Glomerular endothelial cell (primary cell): ENCODE results near the gene S100A5. TPM values are rescaled to one million over a fixed set of nuclear protein-coding genes. Genes with fewer than 3 reads are reported as not detected.

Experiments
- DNase-seq: peaks from one replicate; pipeline ENCODE4 v3.0.0-alpha.2; 2011; ENCODE audit warnings: low read depth, low spot score; ENCODE audit errors: extremely low read depth
- total RNA-seq: library from RNA; depleted of rRNA; stranded (reverse); fragments of >200 nt; gene quantifications from 2 replicates; pipeline ENCODE4 v1.2.3, GENCODE V29; 2015

Gene S100A5
- total RNA-seq, 1 donor from 2014 or later: not detected

DNA sequence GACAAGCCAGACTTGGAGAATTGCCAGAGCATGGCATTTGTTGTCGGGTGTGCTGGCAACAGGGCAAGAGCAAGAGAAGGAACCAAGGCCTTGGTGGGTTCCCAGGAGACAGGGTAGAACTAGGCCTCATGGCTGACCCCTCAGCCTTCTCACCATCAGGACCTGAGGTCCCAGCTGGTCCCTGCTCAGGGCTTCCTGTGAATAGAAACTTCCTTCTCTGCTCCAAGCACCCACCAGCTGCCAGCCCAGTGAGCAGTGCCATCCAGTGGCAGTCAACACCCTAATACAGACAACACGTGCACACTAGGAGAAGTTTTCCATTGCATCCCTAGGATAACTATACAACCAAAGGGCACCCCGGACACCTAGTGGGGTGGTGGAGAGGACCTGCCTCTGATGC lies 27.7 kb downstream of the S100A5 start:
- no peak for DNase-seq

DNA sequence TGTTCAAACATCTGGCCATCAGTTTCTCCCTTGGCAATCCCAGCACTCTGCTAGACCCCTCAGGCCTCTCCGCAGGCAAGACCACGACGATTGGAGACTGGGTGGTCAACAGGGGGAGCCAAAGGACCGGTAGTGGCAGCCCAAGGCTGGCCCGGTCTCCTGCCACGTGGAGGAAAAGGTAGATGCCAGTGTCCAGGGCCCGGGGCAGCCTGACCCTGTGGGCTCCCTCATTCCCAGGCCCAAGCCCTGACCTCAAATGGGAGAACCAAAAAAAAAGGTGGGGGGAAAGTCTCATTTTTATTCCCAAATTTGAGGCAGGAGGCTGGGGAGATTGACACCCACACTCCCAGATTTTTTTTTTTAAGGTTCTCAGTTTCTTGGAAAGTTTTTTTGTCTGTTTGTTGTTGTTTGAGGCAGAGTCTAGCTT lies 29.7 kb downstream of the S100A5 start:
- no peak for DNase-seq

DNA sequence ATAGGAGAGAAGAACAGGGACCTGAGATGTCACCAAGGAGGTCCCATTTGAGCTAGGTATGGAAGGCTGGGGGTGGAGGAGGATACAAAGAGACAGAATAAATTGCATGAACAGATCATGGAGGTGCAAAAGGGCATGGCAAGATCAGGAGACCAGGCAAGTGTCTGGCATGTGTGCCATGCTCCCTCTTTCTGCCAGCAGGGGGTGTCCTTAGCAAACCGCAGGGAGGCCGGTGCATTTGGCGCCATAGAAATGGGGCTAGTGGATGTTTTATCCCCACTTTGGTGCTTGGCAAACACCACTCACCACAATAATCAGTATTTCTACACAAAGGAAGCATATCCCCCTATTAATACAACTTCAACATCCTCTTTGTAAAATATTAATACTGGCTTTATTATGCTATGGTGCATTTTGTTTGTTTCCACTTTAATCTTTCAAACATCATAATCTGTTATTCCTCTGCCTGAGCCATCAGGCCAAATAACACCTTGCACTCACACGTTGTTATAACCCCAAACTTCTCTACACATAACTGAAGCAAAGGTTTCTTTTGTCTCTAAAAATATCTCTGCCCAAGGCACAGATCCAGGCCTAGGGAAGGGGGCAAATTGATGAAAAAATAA lies 30.9 kb downstream of the S100A5 start:
- no peak for DNase-seq

DNA sequence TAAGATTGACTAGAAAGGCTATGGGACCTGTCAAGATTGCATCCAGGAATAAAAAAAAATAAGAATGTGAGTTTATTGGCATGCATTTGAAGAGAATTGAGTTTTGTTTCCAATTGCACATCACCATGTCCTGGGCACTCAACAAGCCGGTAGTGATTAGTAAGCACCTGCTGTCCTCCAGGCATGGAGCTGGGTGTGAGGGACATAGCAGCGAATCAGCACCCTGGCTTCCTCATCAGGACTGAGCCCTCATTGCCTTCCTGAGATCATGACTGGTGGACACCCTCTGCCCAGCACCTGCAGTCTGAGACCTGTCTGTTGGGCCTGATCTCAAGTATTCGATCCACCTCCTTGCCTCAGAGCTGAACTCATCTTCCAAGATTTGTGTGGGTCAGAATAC lies 31.7 kb downstream of the S100A5 start:
- DNase-seq: no peak

DNA sequence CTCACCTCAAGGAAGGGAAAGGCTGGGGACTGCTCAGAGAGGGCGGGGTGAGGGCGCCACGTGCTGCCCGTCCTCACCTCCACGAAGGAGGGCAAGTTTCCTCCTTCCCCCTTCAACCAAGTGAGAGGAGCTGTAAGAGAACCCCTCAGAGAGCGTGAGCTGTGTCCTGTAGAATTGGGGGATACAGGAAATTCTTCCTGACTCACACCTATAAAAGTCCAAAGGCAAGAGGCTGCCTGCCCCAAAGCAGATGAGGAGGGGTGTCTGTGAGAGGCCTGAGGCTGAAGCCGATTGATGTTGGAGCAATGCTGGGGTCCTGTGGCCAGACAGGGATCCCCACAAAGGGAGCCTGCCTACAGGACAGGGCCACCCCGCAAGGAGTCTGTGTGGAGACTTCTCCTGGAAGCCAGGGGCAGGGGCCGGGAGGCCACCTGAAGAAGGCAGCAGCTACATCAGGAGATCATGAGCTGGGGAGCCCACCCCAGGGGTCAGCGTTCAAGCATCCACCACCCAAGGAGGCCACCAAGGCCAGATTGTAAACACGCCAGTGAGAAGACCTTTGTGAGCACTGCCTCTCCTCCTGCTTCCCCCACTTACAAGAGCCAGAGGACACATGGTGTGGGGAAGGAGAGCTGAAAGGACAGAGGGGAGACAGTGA lies 32.7 kb downstream of the S100A5 start:
- no peak for DNase-seq

DNA sequence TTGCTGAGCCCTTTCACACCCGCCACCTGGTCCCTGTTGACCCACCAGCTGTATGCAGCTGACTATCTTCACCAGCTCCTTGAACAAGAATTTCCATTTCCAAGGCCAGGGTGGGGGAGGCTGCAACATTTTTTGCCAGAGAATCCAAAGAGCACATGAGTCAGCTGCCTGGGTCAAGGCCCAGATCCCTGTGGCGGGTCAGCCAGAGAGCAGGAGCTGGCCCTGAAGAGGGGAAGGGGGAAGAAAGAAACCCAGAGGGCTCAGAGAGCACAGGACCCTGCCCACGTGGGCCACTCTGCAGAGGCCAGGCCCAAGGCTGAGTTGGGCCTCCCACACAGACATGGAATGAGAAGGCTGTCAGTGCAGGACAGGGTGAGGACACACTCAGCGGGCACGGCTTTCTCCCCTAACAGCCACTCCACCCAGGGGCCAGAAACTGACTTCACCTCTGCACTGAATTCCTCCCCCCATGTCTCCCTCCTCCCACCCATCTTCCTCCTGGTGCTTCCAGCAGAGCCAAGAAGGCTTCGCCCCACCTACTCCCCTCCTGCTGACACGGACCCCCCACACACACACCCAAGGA lies 33.8 kb downstream of the S100A5 start:
- no peak for DNase-seq

DNA sequence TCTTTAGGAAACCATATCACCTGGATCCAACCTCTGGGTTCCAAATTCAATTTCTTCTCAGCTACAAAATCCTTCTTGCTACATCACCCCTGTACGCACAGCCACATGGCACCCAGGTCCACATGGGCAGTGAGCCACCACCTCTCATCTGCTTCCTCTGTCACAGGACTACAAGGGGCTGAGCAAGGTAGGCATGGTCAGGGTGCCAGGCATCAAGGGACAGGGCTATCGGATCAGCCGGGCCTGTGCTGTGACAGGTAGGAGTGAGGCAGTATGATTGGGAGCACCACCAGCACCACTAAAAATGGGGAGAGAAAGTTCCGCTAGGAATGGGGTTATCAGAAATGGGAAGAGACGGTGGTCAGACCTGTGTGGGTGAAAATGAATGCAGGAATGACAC lies 34.3 kb downstream of the S100A5 start:
- no peak for DNase-seq

DNA sequence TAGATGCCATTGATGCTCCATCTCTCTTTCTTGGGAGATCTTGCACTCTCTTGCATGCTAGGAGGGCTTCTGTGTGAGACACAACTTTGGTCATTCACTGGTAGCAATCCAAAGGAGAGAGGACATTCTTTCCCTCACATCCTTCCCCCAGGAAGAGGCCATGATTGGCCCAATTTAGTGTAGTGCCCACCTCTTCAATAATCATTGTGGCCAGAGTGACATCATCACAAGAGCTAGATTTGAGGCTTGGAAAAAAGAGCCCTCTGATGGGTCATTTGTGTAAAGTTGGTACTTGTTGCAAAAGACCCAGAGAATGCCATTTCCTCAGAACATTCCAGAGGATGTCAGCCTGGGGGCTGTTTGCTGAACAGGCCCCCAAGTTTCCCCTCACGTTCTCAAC lies 35.2 kb downstream of the S100A5 start:
- DNase-seq: no peak

DNA sequence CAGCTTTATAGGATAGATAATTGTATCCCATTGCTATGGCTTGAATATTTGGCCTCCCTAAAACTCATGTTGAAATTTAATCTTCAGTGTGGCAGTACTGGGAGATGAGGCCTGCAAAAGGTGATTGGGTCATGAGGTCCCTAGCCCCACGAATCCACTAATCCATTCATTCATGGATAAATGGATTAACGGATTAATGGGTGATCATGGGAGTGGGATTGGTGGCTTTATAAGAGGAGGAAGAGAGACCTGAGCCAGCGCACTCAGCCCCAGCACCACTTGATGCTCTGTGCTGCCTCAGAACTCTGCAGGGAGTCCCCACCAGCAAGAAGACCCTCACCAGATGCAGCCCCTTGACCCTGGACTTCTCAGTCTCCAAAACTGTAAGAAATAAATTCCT lies 37.0 kb downstream of the S100A5 start:
- no peak for DNase-seq

DNA sequence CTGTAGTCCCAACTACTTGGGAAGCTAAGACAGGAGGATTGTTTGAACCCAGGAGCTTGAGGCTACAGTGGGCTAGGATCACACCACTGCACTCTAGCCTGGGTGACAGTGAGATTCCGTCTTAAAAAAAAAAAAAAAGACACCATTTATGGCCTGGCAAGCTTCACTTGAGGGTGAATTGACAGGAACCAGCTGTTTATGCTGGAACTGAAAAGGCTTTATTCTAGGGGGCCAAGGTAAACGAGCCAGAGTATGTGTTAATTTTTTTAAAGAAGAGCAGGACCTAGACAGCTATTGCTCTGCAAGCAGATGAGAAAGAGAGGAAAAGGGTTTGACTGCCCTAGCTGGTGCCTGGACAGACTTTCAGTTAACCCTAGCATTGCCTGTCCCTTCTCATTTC lies 42.0 kb downstream of the S100A5 start:
- DNase-seq: no peak

DNA sequence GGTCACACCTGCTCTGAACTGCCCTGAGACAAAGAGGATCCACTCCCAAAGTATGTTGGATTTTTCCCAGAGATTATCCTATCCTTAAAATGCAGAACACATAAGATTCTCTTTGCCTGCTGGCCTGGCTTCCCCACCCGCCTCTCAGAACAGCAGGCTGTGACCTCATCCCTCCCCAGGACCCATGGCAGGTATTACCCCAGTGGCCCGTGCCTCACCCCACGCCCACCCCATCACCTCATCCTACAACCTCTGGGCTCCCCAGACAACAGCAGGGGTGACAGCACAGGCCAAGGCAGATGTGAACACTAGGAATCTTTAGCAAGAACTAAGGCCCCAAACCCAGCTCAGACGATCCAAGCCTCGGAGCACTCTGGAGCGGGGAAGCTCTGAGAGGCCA lies 45.2 kb downstream of the S100A5 start:
- DNase-seq: no peak

DNA sequence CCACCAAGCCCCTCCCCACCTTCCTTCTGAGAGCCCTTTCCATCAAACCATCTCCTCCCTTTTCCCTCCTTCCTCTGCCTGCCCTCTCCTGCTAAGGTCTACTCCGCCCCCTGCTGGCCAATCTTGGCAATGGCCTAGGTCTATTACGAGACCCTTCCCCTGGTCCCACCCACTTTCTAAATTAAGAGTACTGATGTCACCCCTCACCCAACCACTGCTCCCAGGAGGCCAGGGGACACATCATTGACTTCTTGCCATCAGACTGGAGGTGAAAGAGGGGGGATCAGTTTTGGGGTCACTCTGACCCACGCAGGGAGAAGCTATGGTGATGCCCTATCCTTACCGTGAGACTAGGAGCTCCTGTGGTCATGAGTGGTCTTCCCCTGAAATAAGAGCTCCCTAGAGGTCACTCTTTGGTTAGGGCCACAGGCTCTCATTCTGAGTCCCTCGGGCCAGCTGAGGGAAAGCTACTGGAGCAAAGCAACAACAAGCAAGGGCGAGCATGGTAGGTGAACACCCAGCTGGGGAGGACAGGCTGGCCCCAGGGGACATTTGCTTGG lies 45.7 kb downstream of the S100A5 start:
- peak; percentile 33 for DNase-seq

DNA sequence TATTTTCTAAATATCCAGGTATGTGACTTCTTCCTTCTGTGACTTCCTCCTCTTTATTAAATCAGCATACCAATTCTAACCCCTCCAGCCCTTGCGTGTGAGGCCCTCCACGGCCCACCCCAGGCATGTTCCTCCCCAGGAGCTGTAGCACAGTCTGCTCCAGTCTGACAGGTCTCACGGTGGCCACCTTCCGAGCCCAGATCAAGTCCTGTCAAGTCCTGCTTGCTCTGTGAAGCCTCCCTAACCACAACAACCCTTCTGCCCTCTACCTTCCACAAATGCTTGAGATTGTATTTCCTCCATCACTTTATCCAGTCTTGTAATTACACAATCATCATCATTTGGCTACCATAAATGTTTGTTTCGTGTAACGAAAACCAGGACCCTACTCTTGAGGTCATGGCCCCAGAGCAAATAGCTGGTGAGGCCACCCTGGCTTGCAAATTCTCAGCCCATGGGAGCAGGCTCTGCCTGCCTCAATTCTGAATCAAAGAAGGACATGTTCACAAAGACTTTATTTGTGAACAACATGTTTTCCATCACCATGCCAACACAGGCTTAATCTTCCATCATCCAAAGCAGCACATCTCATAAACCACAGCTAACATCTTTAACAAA lies 47.3 kb downstream of the S100A5 start:
- no peak for DNase-seq

DNA sequence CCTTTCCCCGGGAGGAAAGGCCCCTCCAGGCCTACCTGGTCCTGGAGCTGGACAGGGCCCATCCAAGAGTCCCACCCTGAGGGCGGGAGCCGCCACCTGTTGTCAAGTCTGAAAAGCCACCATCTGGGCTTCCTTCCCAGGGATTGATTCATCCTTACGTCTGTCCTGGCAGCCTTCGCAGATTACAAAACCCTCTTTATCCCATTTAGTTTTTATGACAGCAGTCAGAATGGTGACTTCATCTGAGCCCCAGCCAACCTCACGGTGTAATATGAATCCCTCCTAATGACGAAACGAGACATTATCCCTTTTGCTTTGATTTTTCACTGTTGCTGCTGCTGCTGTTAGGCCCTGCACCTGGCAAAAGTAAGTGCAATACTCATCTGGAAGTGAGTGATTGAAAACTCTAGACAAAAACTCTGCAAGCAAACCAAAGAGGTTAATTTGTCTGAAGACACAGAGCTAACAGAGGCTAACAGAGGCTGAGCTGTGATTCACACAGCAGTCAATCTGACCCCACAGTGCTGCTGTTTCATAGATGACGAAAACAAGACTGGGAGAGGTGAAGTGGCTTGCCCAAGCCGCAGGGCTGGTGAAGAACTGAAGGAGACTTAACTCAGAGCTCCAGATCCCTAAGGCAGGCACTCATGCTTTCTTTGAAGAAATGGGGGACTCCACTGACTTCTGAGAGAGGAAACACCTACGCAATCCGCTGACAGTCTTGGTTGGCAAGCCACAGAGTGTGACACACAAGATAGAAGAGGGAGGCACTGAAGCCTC lies 50.3 kb downstream of the S100A5 start:
- no peak for DNase-seq

DNA sequence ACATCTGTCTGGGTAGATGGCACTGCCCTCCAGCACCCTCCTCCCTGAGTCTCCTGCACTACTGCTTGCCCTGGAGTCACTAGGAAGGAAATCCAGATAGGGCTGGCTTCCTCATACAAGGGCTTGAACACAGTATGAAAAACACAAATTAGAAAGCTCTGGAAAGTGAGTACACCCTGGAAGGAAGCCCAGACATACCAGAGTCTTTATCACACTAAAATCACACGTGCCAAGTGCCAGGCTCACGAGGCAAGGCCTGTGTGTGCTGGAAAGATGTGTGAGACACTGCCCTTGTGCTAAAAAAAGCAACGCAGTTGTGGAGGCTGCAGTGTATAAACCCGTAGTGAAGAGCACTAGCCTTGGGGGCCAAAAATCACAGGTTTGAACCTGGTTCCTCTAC lies 52.0 kb downstream of the S100A5 start:
- no peak for DNase-seq

DNA sequence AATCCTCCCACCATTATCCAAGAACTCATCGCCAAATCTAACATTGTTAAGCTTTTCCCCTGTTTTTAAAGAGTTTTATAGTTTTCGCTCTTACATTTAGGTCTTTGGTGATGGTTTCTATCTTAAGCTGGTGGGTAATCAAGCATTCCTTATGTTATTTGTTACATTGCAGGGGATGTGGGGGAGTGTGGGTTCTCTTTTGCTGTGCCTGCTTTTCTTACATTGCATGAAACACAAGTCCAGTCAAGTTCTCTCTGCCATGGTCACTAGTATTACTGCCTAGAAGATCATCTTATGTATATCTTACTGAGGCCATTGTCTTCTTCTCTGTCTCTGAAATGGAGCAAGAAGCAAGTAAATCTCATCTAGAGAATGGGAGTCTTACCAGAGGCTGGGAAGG lies 53.0 kb downstream of the S100A5 start:
- no peak for DNase-seq

Other genes starting within 250 kb of the S100A5 start
- gene PGLYRP3, start 228.0 kb downstream of the S100A5 start, total RNA-seq: not detected in 2 replicates
- not detected in 2 replicates for gene PGLYRP4, start 192.1 kb downstream of the S100A5 start, total RNA-seq
- gene S100A9, start 183.1 kb downstream of the S100A5 start, total RNA-seq: not detected in 2 replicates
- gene S100A12, start 165.3 kb downstream of the S100A5 start, total RNA-seq: not detected in 2 replicates
- gene S100A8, start 149.9 kb downstream of the S100A5 start, total RNA-seq: not detected in 2 replicates
- gene S100A7A, start 124.4 kb downstream of the S100A5 start, total RNA-seq: not detected in 2 replicates
- not detected in 2 replicates for gene S100A7, start 80.3 kb downstream of the S100A5 start, total RNA-seq
- gene S100A6, start 4.9 kb downstream of the S100A5 start, total RNA-seq: 581 and 1,075 TPM in 2 replicates
- gene S100A4, start 4.9 kb upstream of the S100A5 start, total RNA-seq: 7.1 and 17.2 TPM in 2 replicates
- 6.8 and 6.9 TPM in 2 replicates for gene S100A3, start 8.3 kb upstream of the S100A5 start, total RNA-seq
- gene S100A2, start 24.9 kb upstream of the S100A5 start, total RNA-seq: 3.9 and 9.4 TPM in 2 replicates
- 582 and 906 TPM in 2 replicates for gene S100A16, start 72.2 kb upstream of the S100A5 start, total RNA-seq
- gene S100A14, start 75.4 kb upstream of the S100A5 start, total RNA-seq: not detected in 2 replicates
- 104 and 206 TPM in 2 replicates for gene S100A13, start 86.6 kb upstream of the S100A5 start, total RNA-seq
- not detected in 2 replicates for gene S100A1, start 87.5 kb upstream of the S100A5 start, total RNA-seq
- 28.3 and 43.9 TPM in 2 replicates for gene CHTOP, start 93.1 kb upstream of the S100A5 start, total RNA-seq
- gene SNAPIN, start 117.8 kb upstream of the S100A5 start, total RNA-seq: 41.4 and 56.2 TPM in 2 replicates
- gene ILF2, start 130.1 kb upstream of the S100A5 start, total RNA-seq: 179 and 241 TPM in 2 replicates
- gene NPR1, start 137.8 kb upstream of the S100A5 start, total RNA-seq: 4.2 and 13.0 TPM in 2 replicates
- gene INTS3, start 187.1 kb upstream of the S100A5 start, total RNA-seq: 40.3 and 48.9 TPM in 2 replicates
- gene SLC27A3, start 234.5 kb upstream of the S100A5 start, total RNA-seq: 13.4 and 15.7 TPM in 2 replicates